HG03439 (cell line): ENCODE measurements around the gene ISY1.
A peak's percentile ranks its signal among the peaks of the same experiment; 100 is the strongest.
"Not testable (repeated sequence)": the region's sequence is repeated elsewhere in the genome, so short reads cannot be mapped to it uniquely, and the experiment has no call there.

ENCODE experiments used
- ATAC-seq: cut with Tn5 transposase; IDR thresholded peaks from one replicate; pipeline ENCODE4 v1.9.1; 2021; ENCODE audit warnings: mild to moderate bottlenecking, moderate library complexity; ENCODE audit not compliant: unreplicated experiment

ISY1 gene

DNA sequence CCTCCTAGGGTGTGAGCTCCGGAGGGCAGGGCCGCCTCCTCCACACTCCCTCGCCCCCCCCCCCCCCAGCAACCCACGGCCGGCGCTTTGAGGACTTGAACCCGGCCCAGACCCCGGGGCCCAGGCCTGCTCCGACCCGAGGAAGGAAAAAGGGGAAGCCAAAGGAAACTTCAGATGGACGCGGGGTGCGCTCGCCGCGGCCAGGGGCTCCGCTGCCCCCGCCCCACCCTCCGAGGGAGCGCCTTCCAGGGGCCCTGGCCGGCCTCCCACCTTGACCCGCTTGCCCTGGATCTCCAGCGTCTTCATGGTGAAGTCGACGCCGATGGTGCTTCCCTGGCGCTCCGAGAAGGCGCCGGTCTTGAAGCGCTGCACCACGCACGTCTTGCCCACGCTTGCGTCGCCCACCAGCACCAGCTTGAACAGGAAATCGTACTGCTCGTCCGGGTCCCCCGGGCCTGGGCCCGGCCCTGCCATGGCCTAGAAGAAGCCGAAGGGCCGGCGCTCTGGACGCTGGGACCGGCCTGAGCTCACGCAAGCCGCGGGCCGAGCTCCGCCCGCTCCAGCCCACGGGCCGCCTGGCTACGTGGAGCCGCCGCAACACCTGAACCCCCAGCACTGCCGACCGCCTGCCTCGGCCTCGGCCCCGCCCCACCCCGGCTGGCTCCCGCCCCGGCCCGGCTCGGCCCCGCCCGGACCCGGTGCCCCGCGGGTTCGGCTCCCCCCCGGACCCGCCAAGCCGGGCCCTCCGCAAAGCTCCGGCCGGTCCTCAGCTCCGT, 39.7 kb downstream of the ISY1 start:
- peak; percentile 39 for ATAC-seq

DNA sequence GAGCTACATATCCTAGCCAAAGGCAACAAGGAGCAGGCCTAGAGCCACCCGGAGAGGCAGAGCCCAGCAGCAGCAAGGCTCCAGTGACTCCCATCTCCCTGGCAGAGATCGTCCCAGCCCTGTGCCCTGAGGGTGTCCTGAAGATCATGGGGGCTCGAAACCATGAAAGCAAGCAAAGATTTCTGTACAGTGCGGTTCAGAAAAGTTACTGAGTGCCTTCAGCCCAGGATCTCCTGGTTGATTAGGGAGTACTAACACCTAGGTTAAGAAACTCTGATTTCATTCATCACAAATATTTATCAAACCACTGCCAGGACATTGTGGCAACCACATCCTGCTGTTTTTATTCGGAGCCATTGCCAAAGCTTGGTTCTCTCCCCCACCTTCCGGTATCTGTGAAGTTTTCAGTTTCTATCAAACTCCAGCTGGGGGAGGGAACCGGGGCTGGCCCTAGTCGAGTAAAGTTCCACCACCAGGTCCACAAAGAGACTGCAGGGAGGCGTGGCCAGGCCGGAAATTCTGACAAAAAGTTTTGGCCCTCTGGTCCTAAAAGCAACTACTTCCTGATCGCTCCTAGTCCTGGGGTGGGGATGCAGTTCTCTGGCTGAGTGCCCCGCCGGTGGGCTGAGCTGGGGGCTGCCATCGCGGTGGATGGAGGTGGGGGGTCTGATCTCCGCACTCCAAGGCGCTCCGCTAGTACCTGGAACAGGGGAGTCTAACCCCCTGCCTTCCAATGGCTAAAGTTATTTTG, 40.4 kb downstream of the ISY1 start:
- peak; percentile 66 for ATAC-seq

DNA sequence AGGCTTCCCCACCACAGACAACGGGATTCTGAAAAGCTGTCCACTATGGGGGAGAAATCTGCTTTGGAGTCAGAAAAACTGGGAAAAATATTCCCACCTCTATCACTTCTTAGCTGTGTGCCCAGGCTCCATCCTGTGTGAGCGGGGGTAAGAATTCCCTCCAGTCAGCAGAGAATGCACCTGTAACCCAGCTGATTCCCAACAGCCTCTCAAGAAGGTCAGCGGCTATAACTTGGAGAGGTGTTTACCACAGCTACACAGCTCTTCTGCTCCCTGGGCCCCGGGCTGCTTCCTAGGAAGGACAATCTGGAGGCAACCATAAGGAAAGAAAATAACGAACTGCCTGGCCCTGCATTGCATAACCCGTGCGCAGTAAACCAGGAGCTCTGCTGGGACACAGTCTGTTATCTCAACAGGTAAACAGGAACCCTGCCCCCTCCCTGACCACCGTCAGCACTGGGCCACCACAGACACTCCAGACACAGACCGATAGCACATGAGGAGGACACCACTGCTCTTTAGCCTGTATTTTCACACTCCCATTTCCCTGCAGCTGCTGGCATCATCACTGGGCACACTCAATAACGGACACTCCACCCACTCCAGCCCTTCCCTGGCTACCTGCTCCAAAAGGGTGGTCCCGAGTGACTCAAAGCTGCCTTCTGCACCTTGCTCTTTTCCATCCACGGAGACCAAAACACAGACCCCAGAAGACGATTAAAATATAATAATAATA, 41.3 kb downstream of the ISY1 start:
- no peak for ATAC-seq

- no peak for ATAC-seq
Observed at GRCh38 chr3:129118745-129119144, 42.1 kb downstream of the ISY1 start.

- ATAC-seq, result no peak
Observed at GRCh38 chr3:129117134-129117533, 43.7 kb downstream of the ISY1 start.

DNA sequence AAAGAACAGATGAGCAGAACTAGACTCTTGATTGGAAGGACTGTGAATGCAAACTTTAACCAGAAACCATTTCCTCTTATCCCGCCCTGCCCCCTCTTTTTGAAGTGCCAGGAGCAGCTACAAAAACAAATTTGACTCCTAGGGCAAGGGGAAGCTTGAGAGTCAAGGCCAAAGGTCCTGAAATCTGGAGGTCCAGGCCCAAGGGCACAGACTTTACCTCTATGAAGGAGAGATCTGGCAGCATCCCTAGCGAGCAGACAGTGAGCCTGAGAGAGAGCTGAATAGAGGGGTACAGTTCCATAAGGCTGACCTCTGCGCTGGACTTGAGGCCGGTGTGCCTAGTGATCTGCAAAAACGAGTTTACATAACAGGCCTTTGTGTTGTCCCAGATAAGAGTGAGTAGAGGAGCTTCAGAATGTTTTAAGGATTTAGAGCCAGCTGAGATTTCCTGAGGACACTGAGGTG, 44.3 kb downstream of the ISY1 start:
- ATAC-seq, result no peak

GRCh38 chr3:129114455-129114854, 46.4 kb downstream of the ISY1 start:
- ATAC-seq, result no peak

DNA sequence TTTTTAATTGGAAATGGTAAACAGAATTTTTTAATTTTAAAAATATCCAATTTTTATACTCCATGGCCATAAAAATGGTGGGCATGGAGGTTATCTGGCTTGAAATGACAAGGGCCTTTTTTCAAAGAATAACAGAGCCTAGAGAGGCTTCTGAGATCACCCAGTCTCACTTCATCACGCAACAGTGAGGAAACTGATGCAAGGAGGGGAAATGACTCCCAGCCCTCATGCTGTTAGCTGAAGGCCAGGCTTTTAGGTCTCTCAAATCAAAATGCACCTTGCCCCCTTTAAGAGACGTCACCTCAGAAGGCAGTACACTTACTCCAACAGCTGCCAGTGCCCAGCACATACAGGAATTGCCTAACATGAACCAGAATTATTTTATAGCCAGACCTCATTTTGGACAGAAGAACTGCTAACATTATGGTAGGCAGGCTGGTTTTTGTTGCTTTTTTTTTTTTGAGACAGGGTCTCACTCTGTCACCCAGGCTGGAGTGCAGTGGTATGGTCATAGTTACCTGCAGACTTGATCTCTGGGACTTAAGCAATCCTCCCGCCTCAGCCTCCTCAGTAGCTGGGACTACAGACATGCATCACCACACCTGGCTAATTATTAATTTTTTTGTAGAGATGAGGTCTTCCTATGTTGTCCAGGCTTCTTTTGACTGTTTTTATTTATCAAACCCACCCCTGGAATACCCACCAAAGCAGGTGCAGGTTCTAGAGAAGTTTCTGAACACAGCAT, 48.4 kb downstream of the ISY1 start:
- ATAC-seq, result no peak

DNA sequence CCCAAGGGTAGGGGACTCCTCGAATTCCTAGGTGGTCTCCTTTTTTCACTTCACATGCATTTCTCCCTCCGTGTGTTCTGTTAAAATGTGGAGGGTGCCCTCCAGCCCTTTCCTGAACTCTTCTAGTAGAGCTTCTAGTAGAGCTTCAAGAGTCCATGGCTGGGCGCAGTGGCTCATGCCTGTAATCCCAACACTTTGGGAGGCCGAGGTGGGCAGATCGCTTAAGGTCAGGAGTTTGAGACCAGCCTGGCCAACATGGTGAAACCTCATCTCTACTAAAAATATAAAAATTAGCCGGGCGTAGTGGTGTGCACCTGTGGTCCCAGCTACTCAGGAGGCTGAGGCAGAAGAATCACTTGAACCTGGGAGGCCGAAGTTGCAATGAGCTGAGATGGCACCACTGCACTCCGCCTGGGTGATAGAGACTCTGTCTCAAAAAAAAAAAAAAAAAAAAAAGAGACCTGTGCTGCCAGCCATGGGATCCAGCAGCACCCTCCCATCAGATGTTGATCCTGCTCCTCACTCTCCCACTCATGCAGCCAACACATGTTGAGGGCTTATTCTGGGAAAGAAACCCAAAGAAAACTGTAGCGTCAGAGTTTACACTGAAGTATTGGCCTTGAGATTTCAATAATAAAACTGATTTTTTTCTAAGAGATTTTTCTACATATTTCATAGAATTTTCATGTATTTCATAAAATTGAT, 49.6 kb downstream of the ISY1 start:
- ATAC-seq, result not testable (repeated sequence)

DNA sequence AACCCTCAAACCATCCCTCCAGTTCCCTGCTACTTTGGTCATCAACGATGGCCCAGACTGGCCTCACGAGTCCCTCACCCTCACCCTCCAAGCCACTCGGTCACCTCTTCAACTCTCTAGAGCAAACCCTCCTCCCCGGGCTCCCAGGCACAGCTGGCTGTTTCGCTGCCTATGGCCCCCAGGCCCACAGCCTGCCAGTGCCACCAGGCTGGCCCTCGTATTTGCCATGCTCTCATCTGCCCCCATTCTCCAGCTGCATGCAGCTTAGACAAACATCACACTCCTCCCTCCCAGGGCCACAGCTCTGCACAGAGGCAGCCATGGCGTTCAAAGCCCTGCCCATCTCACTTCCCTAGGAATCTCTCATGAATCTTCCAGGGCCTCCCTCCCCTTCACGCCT, 53.1 kb downstream of the ISY1 start:
- ATAC-seq, result no peak

- ATAC-seq, result no peak
Observed at GRCh38 chr3:129106866-129107565, 53.8 kb downstream of the ISY1 start.

GRCh38 chr3:129106320-129106719, 54.5 kb downstream of the ISY1 start:
- no peak for ATAC-seq

GRCh38 chr3:129105862-129106261, 55.0 kb downstream of the ISY1 start:
- no peak for ATAC-seq

DNA sequence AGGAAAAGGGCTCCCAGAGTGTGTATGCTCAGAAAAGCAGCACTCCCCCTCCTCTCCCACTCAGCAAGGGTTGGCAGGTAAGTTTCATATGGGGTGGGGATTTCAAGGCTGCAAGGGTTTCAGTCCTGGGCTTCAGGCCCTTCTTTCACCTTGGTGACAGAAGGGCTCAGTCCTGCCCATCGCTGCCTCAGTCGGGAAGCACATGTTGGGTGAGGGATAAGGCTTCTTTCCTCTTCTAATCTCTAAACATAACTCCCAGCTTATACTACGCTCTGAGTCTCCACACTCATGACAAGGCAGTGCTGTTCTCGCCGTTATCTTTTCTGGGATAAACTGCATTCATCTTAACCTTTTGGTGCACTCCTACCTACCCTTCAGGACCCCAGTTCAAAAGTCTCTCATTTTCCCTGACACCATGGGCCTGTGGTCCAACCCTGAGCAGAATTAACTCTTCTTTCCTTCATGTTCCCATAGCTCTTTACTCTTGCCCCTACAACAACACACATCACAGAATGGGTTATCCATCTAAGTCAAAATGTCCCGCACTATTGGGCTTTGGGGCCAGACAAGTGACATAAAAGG, 56.3 kb downstream of the ISY1 start:
- ATAC-seq, result no peak

DNA sequence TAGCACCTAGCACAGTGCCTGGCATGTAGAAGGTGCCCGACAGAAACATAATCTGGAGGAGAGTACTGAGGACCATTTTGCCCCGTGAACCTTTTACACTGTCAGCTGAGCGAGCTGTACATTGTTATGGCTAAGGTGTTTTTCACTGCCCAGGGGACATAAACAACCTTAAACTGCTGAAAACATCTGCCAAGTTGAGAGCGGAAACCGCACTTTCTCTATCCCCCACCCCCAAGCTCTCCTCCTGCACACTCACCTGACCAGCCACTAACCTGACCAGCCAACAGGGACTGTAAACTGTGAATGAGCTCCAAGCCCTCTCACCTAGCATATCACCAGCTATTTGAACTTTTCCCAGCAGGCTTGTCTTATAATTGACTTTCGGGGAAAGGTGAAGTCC, 56.8 kb downstream of the ISY1 start:
- no peak for ATAC-seq

- no peak for ATAC-seq
Observed at GRCh38 chr3:129103296-129103695, 57.6 kb downstream of the ISY1 start.

DNA sequence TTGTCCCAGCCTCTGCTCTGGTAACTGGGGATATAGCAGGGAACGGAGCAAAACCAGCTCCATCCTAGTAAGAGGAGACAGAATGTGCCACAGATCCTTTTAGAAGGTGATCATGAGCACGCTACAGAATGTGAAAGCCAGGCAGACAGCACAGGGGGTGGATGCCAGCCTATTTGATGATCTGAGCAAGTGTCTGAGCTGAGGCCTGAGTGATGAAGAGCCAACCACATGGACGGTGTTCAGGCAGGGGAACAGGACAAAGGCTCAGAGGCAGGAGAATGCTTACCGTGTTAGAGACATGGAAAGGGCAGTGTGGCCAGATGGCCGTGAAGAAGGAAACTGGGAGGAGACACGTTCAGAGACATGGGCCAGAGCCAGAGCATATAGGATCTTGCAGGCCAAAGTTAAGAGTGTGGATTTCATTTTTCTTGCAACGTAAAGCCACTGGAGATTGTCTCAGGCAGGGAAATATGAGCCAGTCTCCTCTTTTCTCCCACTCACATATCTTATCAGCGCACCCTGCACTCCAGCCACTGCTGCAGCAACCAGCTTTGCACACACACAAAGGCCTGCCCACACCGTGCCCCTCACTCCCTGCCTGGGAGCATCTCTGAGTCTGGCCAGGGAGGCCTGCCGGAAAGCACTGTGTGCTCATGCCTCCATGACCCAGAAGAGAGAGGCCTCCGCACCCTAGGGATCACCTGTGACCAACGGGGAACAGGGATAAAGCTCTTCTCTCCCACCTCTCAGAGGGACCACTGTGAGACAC, 59.3 kb downstream of the ISY1 start:
- ATAC-seq, result no peak

DNA sequence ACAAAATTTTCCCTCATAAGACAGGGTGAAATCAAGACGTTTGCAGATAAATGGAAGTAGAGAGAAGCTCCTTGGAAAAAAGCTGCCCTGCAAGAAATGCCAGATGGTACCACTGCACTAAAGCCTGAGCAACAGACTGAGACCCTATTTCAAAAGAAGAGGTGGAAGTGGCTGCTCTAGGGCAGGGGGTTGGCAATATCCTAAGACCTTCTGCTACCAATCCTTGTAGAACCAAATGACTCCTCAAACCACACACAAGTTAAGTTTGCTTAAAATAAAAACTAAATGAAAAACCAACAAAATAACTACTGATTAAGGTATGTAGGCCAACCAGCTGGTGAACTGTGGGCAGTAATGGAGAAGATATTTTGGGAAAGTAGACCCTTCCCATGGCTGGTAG, 60.6 kb downstream of the ISY1 start:
- no peak for ATAC-seq

DNA sequence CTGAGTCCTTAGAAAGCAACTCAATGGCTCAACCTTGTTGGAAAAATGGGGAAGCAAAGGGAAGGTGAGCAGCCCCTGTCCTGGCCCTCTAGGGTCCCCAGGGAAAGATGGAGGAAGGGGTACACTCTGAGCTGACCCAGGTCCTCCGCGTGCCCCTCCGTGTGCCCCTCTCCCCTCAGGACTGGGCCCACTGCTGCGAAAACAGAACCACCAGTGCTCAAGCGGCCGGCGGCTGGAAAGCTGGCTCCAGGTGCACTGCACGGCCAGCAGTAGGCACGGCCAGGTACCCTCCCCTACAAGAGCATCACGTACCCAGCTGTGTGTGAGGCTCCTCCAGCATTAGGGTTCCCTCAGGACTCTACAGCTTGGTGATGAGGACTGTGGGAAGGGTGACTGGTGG, 65.6 kb downstream of the ISY1 start:
- no peak for ATAC-seq
